ENCODE data around the gene OR1J1.

Gene OR1J1

GRCh38 chr9:122477826-122478225 lies at the start of gene OR1J1:
Gene OR1J1 (minus strand): TSS chr9:122477926. CDS start chr9:122477926, 0 bp downstream.
- no peak within 1 kb of the TSS for H3K4me3 ChIP-seq (ENCODE audit: low read length)
- TF ChIP-seq ZNF274 (IDR thresholded peaks at IDR 0.05; ENCODE audit: low read depth, low read length) = no peak

GRCh38 chr9:122527193-122527592 lies 49.5 kb upstream of the OR1J1 start, which contains the start of gene OR1N1:
Gene OR1N1 (minus strand): TSS chr9:122527293. CDS start chr9:122527293, 0 bp downstream.
- TF ChIP-seq ZNF274 (IDR thresholded peaks at IDR 0.05; ENCODE audit: low read depth, low read length) = no peak
- no peak within 1 kb of the TSS for H3K4me3 ChIP-seq (ENCODE audit: low read length)

GRCh38 chr9:122526602-122527001 lies 48.9 kb upstream of the OR1J1 start:
- no peak for TF ChIP-seq ZNF274 (IDR thresholded peaks at IDR 0.05; ENCODE audit: low read depth, low read length)
- H3K4me3 ChIP-seq (ENCODE audit: low read length) = no peak overlapping the region

GRCh38 chr9:122519376-122519775 lies 41.6 kb upstream of the OR1J1 start:
- no peak overlapping the region for H3K4me3 ChIP-seq (ENCODE audit: low read length)
- TF ChIP-seq ZNF274 (IDR thresholded peaks at IDR 0.05; ENCODE audit: low read depth, low read length) = no peak

- TF ChIP-seq ZNF274 (IDR thresholded peaks at IDR 0.05; ENCODE audit: low read depth, low read length) = no peak
Measured at GRCh38 chr9:122518841-122519240, 41.1 kb upstream of the OR1J1 start, which contains the start of gene OR1J4. Gene OR1J4 (plus strand): TSS chr9:122519141. CDS start chr9:122519141, 0 bp downstream.

GRCh38 chr9:122518226-122518625 lies 40.5 kb upstream of the OR1J1 start:
- TF ChIP-seq ZNF274 (IDR thresholded peaks at IDR 0.05; ENCODE audit: low read depth, low read length) = no peak
- no peak overlapping the region for H3K4me3 ChIP-seq (ENCODE audit: low read length)

More at GRCh38 chr9:122518841-122519240, 41.1 kb upstream of the OR1J1 start, which contains the start of gene OR1J4:
- H3K4me3 ChIP-seq (ENCODE audit: low read length) = no peak within 1 kb of the TSS

GRCh38 chr9:122510502-122510901 lies 32.8 kb upstream of the OR1J1 start, which contains the start of gene OR1J2:
Gene OR1J2 (plus strand): TSS chr9:122510802. CDS start chr9:122510802, 0 bp downstream.
- TF ChIP-seq ZNF274 (IDR thresholded peaks at IDR 0.05; ENCODE audit: low read depth, low read length) = no peak
- no peak within 1 kb of the TSS for H3K4me3 ChIP-seq (ENCODE audit: low read length)

GRCh38 chr9:122506964-122507363 lies 29.2 kb upstream of the OR1J1 start:
- no peak overlapping the region for H3K4me3 ChIP-seq (ENCODE audit: low read length)
- no peak for TF ChIP-seq ZNF274 (IDR thresholded peaks at IDR 0.05; ENCODE audit: low read depth, low read length)

GRCh38 chr9:122498883-122499288 lies 21.2 kb upstream of the OR1J1 start:
- H3K4me3 ChIP-seq (ENCODE audit: low read length) = no peak overlapping the region
- no peak for TF ChIP-seq ZNF274 (IDR thresholded peaks at IDR 0.05; ENCODE audit: low read depth, low read length)

GRCh38 chr9:122479062-122479461 lies 1.3 kb upstream of the OR1J1 start:
- no peak for TF ChIP-seq ZNF274 (IDR thresholded peaks at IDR 0.05; ENCODE audit: low read depth, low read length)
- H3K4me3 ChIP-seq (ENCODE audit: low read length) = no peak overlapping the region

GRCh38 chr9:122477346-122477745 lies 380 bp downstream of the OR1J1 start:
- no peak overlapping the region for H3K4me3 ChIP-seq (ENCODE audit: low read length)
- TF ChIP-seq ZNF274 (IDR thresholded peaks at IDR 0.05; ENCODE audit: low read depth, low read length) = no peak

- TF ChIP-seq ZNF274 (IDR thresholded peaks at IDR 0.05; ENCODE audit: low read depth, low read length) = no peak
- no peak overlapping the region for H3K4me3 ChIP-seq (ENCODE audit: low read length)
Measured at GRCh38 chr9:122475717-122476116, 2.0 kb downstream of the OR1J1 start.

GRCh38 chr9:122474561-122474960 lies 3.2 kb downstream of the OR1J1 start:
- no peak for TF ChIP-seq ZNF274 (IDR thresholded peaks at IDR 0.05; ENCODE audit: low read depth, low read length)
- H3K4me3 ChIP-seq (ENCODE audit: low read length) = no peak overlapping the region

- TF ChIP-seq ZNF274 (IDR thresholded peaks at IDR 0.05; ENCODE audit: low read depth, low read length) = no peak
- H3K4me3 ChIP-seq (ENCODE audit: low read length) = no peak overlapping the region
Measured at GRCh38 chr9:122468735-122469134, 9.0 kb downstream of the OR1J1 start.

- TF ChIP-seq ZNF274 (IDR thresholded peaks at IDR 0.05; ENCODE audit: low read depth, low read length) = no peak
- H3K4me3 ChIP-seq (ENCODE audit: low read length) = no peak overlapping the region
Measured at GRCh38 chr9:122466456-122466855, 11.3 kb downstream of the OR1J1 start.

Data from GM08714 (cell line).